ENCODE data around the gene CPNE4. TPM values are rescaled to one million over a fixed set of nuclear protein-coding genes. Genes with fewer than 3 reads are reported as not detected.
A peak's percentile ranks its signal among the peaks of the same experiment; 100 is the strongest.

Gene CPNE4
- total RNA-seq, 4 donors from 2014 or later: 0.17 to 0.52 TPM; not detected in 2

- intact Hi-C loops (cut with DNase I): no loop called here
- H3K9me3 ChIP-seq: no peaks in the 10 kb centered on the region
- H3K4me3 ChIP-seq: no peak overlapping the region
- TF ChIP-seq POLR2AphosphoS5 (IDR thresholded peaks at IDR 0.05) (peak; percentile 63 to 73), POLR2A (IDR thresholded peaks at IDR 0.05; ENCODE audit: low read depth) (no peak)
- H3K36me3 ChIP-seq: no peaks in the 10 kb centered on the region
- peaks cover 0 to 28% (median 17%) of the 10 kb centered on the region in 4 donors for H3K4me1 ChIP-seq
- no peaks in the 10 kb centered on the region for H3K27me3 ChIP-seq
- DNase-seq (ENCODE audit: extremely low spot score): no peak
- peak overlapping the region in 1 of 4 donors; percentile 12 for H3K27ac ChIP-seq (replicated peaks in 1 of 4)
Observed at GRCh38 chr3:131543714-131544113, 491.1 kb downstream of the CPNE4 start.

DNA sequence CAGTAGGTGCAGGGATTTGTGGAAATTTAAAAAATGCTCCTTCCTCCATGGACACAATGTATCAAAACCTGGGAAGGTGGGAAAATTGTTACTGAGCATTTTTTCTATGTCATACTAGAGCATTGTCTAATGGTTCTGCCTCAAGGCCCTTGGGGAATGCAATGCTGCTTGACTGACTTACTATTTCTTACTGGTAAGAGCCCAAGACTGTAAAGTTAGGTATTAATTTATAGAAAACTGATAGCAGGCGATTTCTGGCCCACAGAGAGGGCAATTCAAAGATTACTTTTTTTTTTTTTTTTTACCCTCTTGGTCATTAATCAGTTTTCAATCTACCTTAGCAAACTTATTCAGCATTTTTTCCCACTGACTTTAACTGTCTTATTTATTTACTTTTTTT, 493.5 kb downstream of the CPNE4 start:
- Histone ChIP-seq H3K36me3 (no peaks in the 10 kb centered on the region), H3K4me3 (no peak overlapping the region), H3K27me3 (no peaks in the 10 kb centered on the region), H3K27ac (replicated peaks in 1 of 4) (no peak overlapping the region), H3K9me3 (no peaks in the 10 kb centered on the region), H3K4me1 (peaks cover 0 to 28% (median 17%) of the 10 kb centered on the region in 4 donors)
- no peak for DNase-seq (ENCODE audit: extremely low spot score)
- intact Hi-C loops (cut with DNase I): no loop called here
- TF ChIP-seq POLR2A (IDR thresholded peaks at IDR 0.05; ENCODE audit: low read depth) (no peak), CTCF (IDR thresholded peaks at IDR 0.05) (no peak), EP300 (IDR thresholded peaks at IDR 0.05) (no peak), POLR2AphosphoS5 (IDR thresholded peaks at IDR 0.05) (no peak)
- WGBS: 85% methylated on average over 1 of the region's 1 CpG

GRCh38 chr3:131540821-131541220, 494.0 kb downstream of the CPNE4 start:
- no peaks in the 10 kb centered on the region for H3K9me3 ChIP-seq
- no peak for TF ChIP-seq CTCF (IDR thresholded peaks at IDR 0.05)
- TF ChIP-seq POLR2AphosphoS5 (IDR thresholded peaks at IDR 0.05): no peak
- TF ChIP-seq EP300 (IDR thresholded peaks at IDR 0.05): no peak
- TF ChIP-seq POLR2A (IDR thresholded peaks at IDR 0.05; ENCODE audit: low read depth): no peak
- 75% methylated on average over 2 of the region's 2 CpGs for WGBS
- H3K4me3 ChIP-seq: no peak overlapping the region
- H3K27ac ChIP-seq (replicated peaks in 1 of 4): peak overlapping the region in 1 of 4 donors; percentile 2
- H3K36me3 ChIP-seq: no peaks in the 10 kb centered on the region
- peak; percentile 77 for DNase-seq (ENCODE audit: extremely low spot score)
- peaks cover 0 to 28% (median 17%) of the 10 kb centered on the region in 4 donors for H3K4me1 ChIP-seq
- no peaks in the 10 kb centered on the region for H3K27me3 ChIP-seq
- intact Hi-C loops (cut with DNase I): no loop called here

GRCh38 chr3:131540143-131540542, 494.7 kb downstream of the CPNE4 start:
- Histone ChIP-seq H3K27me3 (no peaks in the 10 kb centered on the region), H3K4me3 (no peak overlapping the region), H3K4me1 (peaks cover 0 to 28% (median 17%) of the 10 kb centered on the region in 4 donors), H3K27ac (replicated peaks in 1 of 4) (peak overlapping the region in 1 of 4 donors; percentile 2), H3K36me3 (no peaks in the 10 kb centered on the region), H3K9me3 (no peaks in the 10 kb centered on the region)
- intact Hi-C loops (cut with DNase I): no loop called here
- no peak for TF ChIP-seq CTCF (IDR thresholded peaks at IDR 0.05)
- no peak for TF ChIP-seq EP300 (IDR thresholded peaks at IDR 0.05)
- peak; percentile 64 for DNase-seq (ENCODE audit: extremely low spot score)

GRCh38 chr3:131538968-131539367, 495.8 kb downstream of the CPNE4 start:
- TF ChIP-seq EP300 (IDR thresholded peaks at IDR 0.05): no peak
- no peak for TF ChIP-seq CTCF (IDR thresholded peaks at IDR 0.05)
- TF ChIP-seq POLR2A (IDR thresholded peaks at IDR 0.05; ENCODE audit: low read depth): no peak
- no peak for TF ChIP-seq POLR2AphosphoS5 (IDR thresholded peaks at IDR 0.05)
- WGBS: 81% methylated on average over 1 of the region's 1 CpG
- H3K27ac ChIP-seq (replicated peaks in 1 of 4): no peak overlapping the region

More at GRCh38 chr3:131538968-131539367, 495.8 kb downstream of the CPNE4 start:
- intact Hi-C loops (cut with DNase I): no loop called here
- Histone ChIP-seq H3K9me3 (no peaks in the 10 kb centered on the region), H3K4me3 (no peak overlapping the region), H3K27me3 (no peaks in the 10 kb centered on the region), H3K36me3 (no peaks in the 10 kb centered on the region), H3K4me1 (peaks cover 0 to 22% (median 12%) of the 10 kb centered on the region in 4 donors)
- no peak for DNase-seq (ENCODE audit: extremely low spot score)
